Chondrocyte (in vitro differentiated cells): ENCODE data around the gene ABCG8. TPM values are rescaled to one million over a fixed set of nuclear protein-coding genes. Genes with fewer than 3 reads are reported as not detected.

Experiments used
- DNase-seq: peaks from one replicate; pipeline ENCODE4 v3.0.0; 2021; ENCODE audit warnings: mixed read lengths, low spot score
- H3K27ac Mint-ChIP-seq: one replicate; pipeline ENCODE4 v1.8.0; 2021; ENCODE audit warnings: mild to moderate bottlenecking, moderate library complexity, mixed read lengths; ENCODE audit not compliant: unreplicated experiment
- H3K27me3 Mint-ChIP-seq: 2 replicates; pipeline ENCODE4 v1.8.0; 2021; ENCODE audit warnings: low read depth, mixed read lengths
- H3K36me3 Mint-ChIP-seq: 2 replicates; pipeline ENCODE4 v1.8.0; 2021; ENCODE audit warnings: low read depth, mixed read lengths
- H3K4me1 Mint-ChIP-seq: 2 replicates; pipeline ENCODE4 v1.8.0; 2021; ENCODE audit warnings: low read depth, mild to moderate bottlenecking, mixed read lengths
- H3K4me3 Mint-ChIP-seq: one replicate; pipeline ENCODE4 v1.8.0; 2021; ENCODE audit warnings: mild to moderate bottlenecking, moderate library complexity, mixed read lengths; ENCODE audit not compliant: unreplicated experiment
- H3K9me3 Mint-ChIP-seq: 2 replicates; pipeline ENCODE4 v1.8.0; 2021; ENCODE audit warnings: low read depth, mixed read lengths
- total RNA-seq: library from RNA; stranded (reverse); gene quantifications from 3 replicates; pipeline ENCODE4 v1.2.1, GENCODE V29; 2021
- TF ChIP-seq, protein P1 (sequence below): fragments of 200-600 bp; sonication (generic); IDR thresholded peaks from 2 replicates; pipeline ENCODE4 v1.5.0; 2021; ENCODE audit warnings: antibody characterized with exemption, mild to moderate bottlenecking, moderate library complexity

ABCG8 gene
- total RNA-seq, 1 donor from 2014 or later, result not detected

DNA sequence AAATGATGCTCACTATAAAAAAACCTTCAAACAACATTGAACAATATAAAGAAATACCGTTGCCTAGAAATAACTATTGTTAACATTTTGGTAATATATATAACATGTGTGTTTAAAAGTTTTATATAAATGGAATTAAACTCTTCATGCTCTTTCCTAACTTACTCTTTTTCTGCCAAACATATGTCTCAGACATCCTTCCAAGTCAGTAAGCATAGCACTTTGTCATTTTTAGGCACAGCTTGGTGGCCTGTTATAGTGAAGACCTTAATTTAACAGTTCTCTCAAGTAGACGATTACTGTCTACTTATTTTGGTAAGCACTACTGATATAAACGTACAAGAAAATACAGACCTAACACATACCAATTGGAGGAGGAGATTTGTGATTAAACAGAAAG lies 24.1 kb upstream of the ABCG8 start:
- Mint-ChIP-seq H3K27me3 (no peaks in the 10 kb centered on the region), H3K4me1 (peaks cover 22% of the 10 kb centered on the region), H3K36me3 (peaks cover 2% of the 10 kb centered on the region), H3K9me3 (no peaks in the 10 kb centered on the region), H3K4me3 (no peak overlapping the region), H3K27ac (no peak overlapping the region)
- TF ChIP-seq, protein P1, sequence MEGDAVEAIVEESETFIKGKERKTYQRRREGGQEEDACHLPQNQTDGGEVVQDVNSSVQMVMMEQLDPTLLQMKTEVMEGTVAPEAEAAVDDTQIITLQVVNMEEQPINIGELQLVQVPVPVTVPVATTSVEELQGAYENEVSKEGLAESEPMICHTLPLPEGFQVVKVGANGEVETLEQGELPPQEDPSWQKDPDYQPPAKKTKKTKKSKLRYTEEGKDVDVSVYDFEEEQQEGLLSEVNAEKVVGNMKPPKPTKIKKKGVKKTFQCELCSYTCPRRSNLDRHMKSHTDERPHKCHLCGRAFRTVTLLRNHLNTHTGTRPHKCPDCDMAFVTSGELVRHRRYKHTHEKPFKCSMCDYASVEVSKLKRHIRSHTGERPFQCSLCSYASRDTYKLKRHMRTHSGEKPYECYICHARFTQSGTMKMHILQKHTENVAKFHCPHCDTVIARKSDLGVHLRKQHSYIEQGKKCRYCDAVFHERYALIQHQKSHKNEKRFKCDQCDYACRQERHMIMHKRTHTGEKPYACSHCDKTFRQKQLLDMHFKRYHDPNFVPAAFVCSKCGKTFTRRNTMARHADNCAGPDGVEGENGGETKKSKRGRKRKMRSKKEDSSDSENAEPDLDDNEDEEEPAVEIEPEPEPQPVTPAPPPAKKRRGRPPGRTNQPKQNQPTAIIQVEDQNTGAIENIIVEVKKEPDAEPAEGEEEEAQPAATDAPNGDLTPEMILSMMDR, result no peak
- DNase-seq, result no peak

- TF ChIP-seq, protein P1, result no peak
- Mint-ChIP-seq H3K9me3 (no peaks in the 10 kb centered on the region), H3K4me1 (peaks cover 9% of the 10 kb centered on the region), H3K27me3 (peaks cover 19% of the 10 kb centered on the region), H3K4me3 (no peak overlapping the region), H3K36me3 (peaks cover 4% of the 10 kb centered on the region), H3K27ac (no peak overlapping the region)
- DNase-seq, result no peak
Observed at GRCh38 chr2:43818761-43819160, 20.0 kb upstream of the ABCG8 start.

DNA sequence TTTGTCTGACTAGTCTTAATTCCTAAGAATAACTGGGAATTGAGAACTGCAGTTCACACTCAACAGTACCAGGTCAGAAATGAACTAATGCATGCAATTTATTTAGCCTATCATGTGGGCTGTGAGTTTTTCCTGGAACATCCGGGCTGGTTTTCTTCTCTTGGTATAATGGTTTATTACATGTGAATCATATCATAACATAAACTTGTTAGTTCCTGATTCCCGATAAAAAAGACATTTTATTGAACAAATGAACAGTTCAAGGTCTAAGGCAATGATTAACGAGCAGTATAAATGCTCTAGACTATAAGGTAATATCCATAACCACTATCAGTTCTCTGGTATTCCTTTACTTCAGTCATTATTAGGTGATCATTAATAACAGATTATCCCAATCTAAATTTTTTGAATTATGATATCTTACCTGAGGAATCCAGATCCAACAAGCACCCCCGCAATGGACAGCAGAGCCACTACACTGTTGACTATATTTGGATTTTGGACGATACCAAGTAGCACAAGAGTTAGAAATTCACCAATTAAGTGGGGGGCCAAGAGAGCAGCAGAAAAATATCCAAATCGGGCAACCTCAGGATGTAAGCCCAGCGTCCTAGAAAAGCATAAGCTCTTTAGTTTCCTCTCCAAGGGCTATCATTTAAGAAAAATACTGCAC lies 19.1 kb upstream of the ABCG8 start:
- Mint-ChIP-seq H3K27ac (no peak overlapping the region), H3K36me3 (peaks cover 4% of the 10 kb centered on the region), H3K9me3 (no peaks in the 10 kb centered on the region), H3K4me1 (peaks cover 3% of the 10 kb centered on the region), H3K4me3 (no peak overlapping the region), H3K27me3 (peaks cover 20% of the 10 kb centered on the region)
- DNase-seq, result no peak
- TF ChIP-seq, protein P1, result no peak

DNA sequence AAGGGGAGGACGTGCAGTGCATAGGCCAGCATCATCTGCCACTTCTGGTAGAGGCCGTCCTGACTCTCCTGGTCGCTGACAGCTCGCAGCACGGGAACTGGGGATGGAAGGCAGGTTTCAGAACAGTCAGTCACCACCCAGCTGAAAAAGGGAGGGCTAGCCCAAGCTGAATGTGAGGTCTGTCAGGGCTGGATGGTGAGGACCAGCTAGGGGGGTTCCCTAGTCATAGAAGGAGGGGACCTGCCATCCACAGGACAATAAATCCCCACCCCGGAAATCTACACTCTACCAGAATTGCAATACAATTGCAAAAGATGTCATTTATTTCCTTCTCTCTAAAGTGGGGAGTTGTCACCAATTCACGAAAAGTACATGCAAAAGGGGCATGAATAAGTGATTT lies 15.9 kb upstream of the ABCG8 start:
- no peaks in the 10 kb centered on the region for H3K9me3 Mint-ChIP-seq
- no peak overlapping the region for H3K4me3 Mint-ChIP-seq
- no peaks in the 10 kb centered on the region for H3K4me1 Mint-ChIP-seq
- H3K27ac Mint-ChIP-seq, result no peak overlapping the region
- H3K36me3 Mint-ChIP-seq, result peaks cover 4% of the 10 kb centered on the region
- TF ChIP-seq, protein P1, result no peak
- DNase-seq, result no peak
- peaks cover 21% of the 10 kb centered on the region for H3K27me3 Mint-ChIP-seq

GRCh38 chr2:43823751-43824150 lies 15.0 kb upstream of the ABCG8 start:
- Mint-ChIP-seq H3K9me3 (no peaks in the 10 kb centered on the region), H3K4me3 (no peak overlapping the region), H3K36me3 (peaks cover 4% of the 10 kb centered on the region), H3K27ac (no peak overlapping the region), H3K27me3 (peaks cover 21% of the 10 kb centered on the region), H3K4me1 (no peaks in the 10 kb centered on the region)
- TF ChIP-seq, protein P1, result no peak
- DNase-seq, result no peak
